Stimulated activated CD4-positive, alpha-beta T cell treated with anti-CD3 and anti-CD28 coated beads, Interleukin-1b, Interleukin-23, amount 100 ng/mL, for 48 hours (primary cell): ENCODE measurements around the gene TECPR1.

Experiments
- DNase-seq: peaks from one replicate; pipeline ENCODE4 v3.0.0-alpha.2; 2020

The TECPR1 gene

GRCh38 chr7:98283127-98283886 lies 31.3 kb upstream of the TECPR1 start:
- no peak for DNase-seq

GRCh38 chr7:98282703-98283102 lies 30.7 kb upstream of the TECPR1 start:
- DNase-seq = no peak

GRCh38 chr7:98281757-98282606 lies 29.9 kb upstream of the TECPR1 start:
- peak; percentile 24 for DNase-seq

GRCh38 chr7:98280791-98281756 lies 29.0 kb upstream of the TECPR1 start, which contains the start of gene BRI3:
TSS of gene BRI3 (plus strand) at chr7:98281686. CDS start at chr7:98281796, 110 bp downstream.
- peak; percentile 85 for DNase-seq

- DNase-seq = no peak
Measured at GRCh38 chr7:98280296-98280695, 28.3 kb upstream of the TECPR1 start.

- DNase-seq = no peak
Measured at GRCh38 chr7:98278936-98279335, 26.9 kb upstream of the TECPR1 start.

- no peak for DNase-seq
Measured at GRCh38 chr7:98278408-98278807, 26.4 kb upstream of the TECPR1 start.

GRCh38 chr7:98276241-98276761 lies 24.3 kb upstream of the TECPR1 start:
- no peak for DNase-seq

- DNase-seq = no peak
Measured at GRCh38 chr7:98267303-98267702, 15.3 kb upstream of the TECPR1 start.

- DNase-seq = no peak
Measured at GRCh38 chr7:98266840-98267239, 14.8 kb upstream of the TECPR1 start.

- DNase-seq = no peak
Measured at GRCh38 chr7:98265841-98266271, 13.8 kb upstream of the TECPR1 start.

- DNase-seq = no peak
Measured at GRCh38 chr7:98257701-98258100, 5.7 kb upstream of the TECPR1 start.

GRCh38 chr7:98256431-98256830 lies 4.4 kb upstream of the TECPR1 start:
- no peak for DNase-seq

GRCh38 chr7:98254951-98255610 lies 3.0 kb upstream of the TECPR1 start:
- peak; percentile 22 for DNase-seq

GRCh38 chr7:98254516-98254915 lies 2.5 kb upstream of the TECPR1 start:
- no peak for DNase-seq

GRCh38 chr7:98252425-98253054 lies 508 bp upstream of the TECPR1 start:
- DNase-seq = no peak

- peak; percentile 10 for DNase-seq
Measured at GRCh38 chr7:98251231-98251600, 816 bp downstream of the TECPR1 start.

- peak; percentile 53 for DNase-seq
Measured at GRCh38 chr7:98250789-98251188, 1.2 kb downstream of the TECPR1 start.

- DNase-seq = no peak
Measured at GRCh38 chr7:98249106-98249505, 2.9 kb downstream of the TECPR1 start.

GRCh38 chr7:98248156-98248555 lies 3.9 kb downstream of the TECPR1 start:
- no peak for DNase-seq

GRCh38 chr7:98244871-98245270 lies 7.2 kb downstream of the TECPR1 start:
- no peak for DNase-seq

- no peak for DNase-seq
Measured at GRCh38 chr7:98242934-98243333, 9.1 kb downstream of the TECPR1 start.
